ENCODE measurements around the gene LY6G5C.

LY6G5C gene

GRCh38 chr6:31642798-31643570 is 37.9 kb downstream of the LY6G5C start:
- DNase-seq (ENCODE audit: low read depth in 1 of 2, low spot score in 1 of 2), result no peak

- no peak for DNase-seq (ENCODE audit: low read depth in 1 of 2, low spot score in 1 of 2)
These were observed 39.5 kb downstream of the LY6G5C start for GRCh38 chr6:31641370-31641769.

GRCh38 chr6:31640612-31641011 is 40.3 kb downstream of the LY6G5C start:
- no peak for DNase-seq (ENCODE audit: low read depth in 1 of 2, low spot score in 1 of 2)

- no peak for DNase-seq (ENCODE audit: low read depth in 1 of 2, low spot score in 1 of 2)
These were observed 41.4 kb downstream of the LY6G5C start for GRCh38 chr6:31639449-31639861.

GRCh38 chr6:31639043-31639442 is 41.8 kb downstream of the LY6G5C start:
- no peak for DNase-seq (ENCODE audit: low read depth in 1 of 2, low spot score in 1 of 2)

GRCh38 chr6:31636698-31637596 is 43.9 kb downstream of the LY6G5C start:
- no peak for DNase-seq (ENCODE audit: low read depth in 1 of 2, low spot score in 1 of 2)

GRCh38 chr6:31634969-31635575 is 45.8 kb downstream of the LY6G5C start:
- no peak for DNase-seq (ENCODE audit: low read depth in 1 of 2, low spot score in 1 of 2)

- no peak for DNase-seq (ENCODE audit: low read depth in 1 of 2, low spot score in 1 of 2)
These were observed 46.7 kb downstream of the LY6G5C start for GRCh38 chr6:31634131-31634530.

GRCh38 chr6:31633447-31633846 is 47.4 kb downstream of the LY6G5C start:
- no peak for DNase-seq (ENCODE audit: low read depth in 1 of 2, low spot score in 1 of 2)

GRCh38 chr6:31632279-31632946 is 48.5 kb downstream of the LY6G5C start:
- DNase-seq (ENCODE audit: low read depth in 1 of 2, low spot score in 1 of 2), result no peak

- DNase-seq (ENCODE audit: low read depth in 1 of 2, low spot score in 1 of 2), result no peak
These were observed 49.1 kb downstream of the LY6G5C start for GRCh38 chr6:31631681-31632278.

GRCh38 chr6:31631209-31631608 is 49.7 kb downstream of the LY6G5C start:
- no peak for DNase-seq (ENCODE audit: low read depth in 1 of 2, low spot score in 1 of 2)

- no peak for DNase-seq (ENCODE audit: low read depth in 1 of 2, low spot score in 1 of 2)
These were observed 50.5 kb downstream of the LY6G5C start for GRCh38 chr6:31630177-31630934.

GRCh38 chr6:31629014-31629413 is 51.9 kb downstream of the LY6G5C start:
- DNase-seq (ENCODE audit: low read depth in 1 of 2, low spot score in 1 of 2), result no peak

- DNase-seq (ENCODE audit: low read depth in 1 of 2, low spot score in 1 of 2), result no peak
These were observed 53.1 kb downstream of the LY6G5C start for GRCh38 chr6:31627690-31628287.

GRCh38 chr6:31626952-31627351 is 53.9 kb downstream of the LY6G5C start:
- no peak for DNase-seq (ENCODE audit: low read depth in 1 of 2, low spot score in 1 of 2)
